Fibroblast of lung (primary cell): ENCODE results near the gene ADIPOR1.

Source experiments
- CTCF ChIP-seq, 2 donors: IDR thresholded peaks in 1 of 2; conservative IDR thresholded peaks in 1 of 2; 1 replicate in 1 of 2; 2 replicates in 1 of 2; pipeline ENCODE4 v1.5.1; 2011 to 2012; ENCODE audit warnings: low read length in 2 of 2, control low read depth in 1 of 2, inconsistent platforms in 1 of 2, low read depth in 1 of 2, mild to moderate bottlenecking in 1 of 2
- EZH2 ChIP-seq: IDR thresholded peaks from 2 replicates; pipeline ENCODE4 v1.5.1; 2012; ENCODE audit warnings: low read length, control low read depth, mild to moderate bottlenecking; ENCODE audit errors: missing control alignments

- TF ChIP-seq CTCF (conservative IDR thresholded peaks at IDR 0.05 in 1 of 2, IDR thresholded peaks at IDR 0.05 in 1 of 2; ENCODE audit: low read depth in 1 of 2, low read length in 2 of 2) (no peak), EZH2 (no peak)
These were observed 56.6 kb downstream of the ADIPOR1 start for GRCh38 chr1:202901555-202901954.
